GM19438 (cell line): ENCODE measurements around the gene SRD5A1.

Experiments used
- ATAC-seq: cut with Tn5 transposase; IDR thresholded peaks from one replicate; pipeline ENCODE4 v1.9.1; 2021; ENCODE audit warnings: low read depth; ENCODE audit not compliant: unreplicated experiment

Gene SRD5A1

DNA sequence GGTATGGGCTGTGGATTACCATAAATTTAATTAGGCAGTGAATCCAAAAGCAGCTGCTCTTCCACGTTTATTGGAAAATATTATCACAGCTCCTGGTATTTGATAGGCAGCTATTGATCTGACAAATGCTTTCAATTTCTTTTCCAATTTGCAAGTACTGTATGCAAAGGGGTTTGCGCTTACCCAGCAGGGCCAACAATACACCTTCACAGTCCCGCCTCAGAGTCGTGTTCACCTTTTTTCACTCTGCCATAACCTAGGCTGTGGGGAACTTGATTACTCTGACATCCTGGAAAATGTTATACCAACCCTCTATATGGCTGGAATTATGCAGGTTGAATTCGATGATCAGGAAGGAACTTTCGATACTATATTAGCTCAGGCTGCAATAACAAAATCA, 47.7 kb downstream of the SRD5A1 start:
- ATAC-seq, result no peak

DNA sequence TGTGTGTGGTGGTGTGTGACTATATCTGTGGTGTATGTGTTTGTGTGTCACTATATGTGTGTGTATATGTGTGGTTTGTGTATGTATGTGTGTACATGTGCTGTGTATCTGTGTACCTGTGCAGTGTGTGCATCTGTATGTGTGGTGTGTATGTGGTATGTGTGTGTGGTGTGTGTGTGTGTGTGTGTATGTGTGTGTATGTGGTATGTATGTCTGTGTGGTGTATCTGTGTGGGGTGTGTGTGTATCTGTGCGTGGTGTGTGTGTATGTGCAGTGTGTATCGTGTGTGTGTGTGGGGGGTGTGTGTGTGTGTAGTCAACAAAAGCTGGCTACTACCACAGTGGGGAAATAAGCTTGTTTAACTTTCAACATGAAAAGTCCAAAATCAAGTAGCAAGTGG, 48.4 kb downstream of the SRD5A1 start:
- no peak for ATAC-seq

DNA sequence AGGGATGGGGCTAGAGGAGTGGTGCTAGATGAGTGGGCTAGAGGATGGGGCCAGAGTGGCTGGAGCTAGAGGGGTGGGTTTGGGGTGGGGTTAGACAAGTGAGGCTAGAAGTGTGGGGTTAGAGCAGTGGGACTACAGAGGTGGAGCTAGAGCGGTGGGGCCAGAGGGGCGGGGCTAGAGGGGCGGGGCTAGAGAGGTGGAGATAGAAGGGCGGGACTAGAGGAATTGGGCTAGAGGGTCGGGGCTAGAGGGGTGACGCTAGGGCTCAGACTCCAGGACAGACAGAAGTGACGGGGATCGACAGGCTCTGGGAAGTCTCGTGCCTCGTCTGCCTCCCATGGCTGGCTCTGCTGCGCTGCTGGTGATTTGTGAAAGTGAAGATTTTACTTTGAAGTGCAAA, 49.0 kb downstream of the SRD5A1 start:
- ATAC-seq, result no peak

DNA sequence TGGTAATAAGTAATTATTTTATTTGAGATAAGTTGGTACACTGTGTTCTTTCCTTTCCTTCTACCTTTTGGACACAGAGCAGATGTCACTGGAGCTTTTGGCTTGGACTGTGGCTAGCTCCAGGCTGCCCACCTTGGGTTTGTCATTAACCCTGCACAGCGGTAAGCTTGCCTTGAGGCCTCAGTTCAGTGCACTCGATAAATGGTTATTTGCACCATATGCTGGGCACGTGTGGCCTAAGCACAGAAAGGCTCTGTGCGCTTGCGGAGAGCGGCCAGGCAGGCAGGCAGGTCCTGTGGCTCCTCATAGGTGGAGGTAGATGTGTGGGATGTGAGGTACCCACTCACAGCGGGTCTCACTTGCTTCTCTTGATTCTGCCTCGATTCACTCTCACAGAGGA, 50.0 kb downstream of the SRD5A1 start:
- no peak for ATAC-seq

DNA sequence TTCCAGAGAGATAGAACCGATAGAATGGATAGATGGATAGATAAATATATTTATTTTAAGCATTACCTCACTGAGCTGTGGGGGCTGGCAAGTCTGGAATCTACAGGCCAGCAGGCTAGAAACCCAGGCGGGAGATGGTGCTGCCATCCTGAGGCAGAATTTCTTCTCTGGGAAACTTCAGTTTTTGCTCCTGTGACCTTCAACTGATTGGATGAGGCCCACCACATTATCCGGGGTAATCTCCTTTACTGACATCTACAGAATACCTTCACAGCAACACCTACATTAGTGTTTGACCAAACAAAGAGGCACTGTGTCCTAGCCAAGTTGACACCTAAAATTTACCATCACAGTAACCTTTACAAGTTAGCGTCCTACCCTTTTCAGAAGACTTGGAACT, 50.8 kb downstream of the SRD5A1 start:
- ATAC-seq, result no peak

DNA sequence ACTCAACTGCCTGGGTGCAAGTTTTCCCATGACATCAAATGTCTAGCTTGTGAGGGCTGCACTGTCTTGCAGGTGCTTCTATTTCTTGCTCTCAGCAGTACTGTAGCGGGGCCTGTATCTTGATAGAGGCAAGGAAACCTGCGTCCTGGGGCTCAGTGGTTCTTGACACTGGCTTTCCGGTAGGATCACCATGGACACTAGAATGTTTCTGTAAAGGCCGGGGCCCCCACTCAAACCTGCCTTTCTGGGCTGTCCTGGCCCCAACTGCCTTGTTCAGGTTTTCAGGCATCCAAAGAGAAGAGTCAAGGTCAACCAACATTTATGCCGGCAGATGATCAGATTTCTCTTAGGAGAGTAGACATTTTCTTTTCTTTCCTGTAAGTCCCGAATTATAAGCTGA, 53.3 kb downstream of the SRD5A1 start:
- no peak for ATAC-seq

DNA sequence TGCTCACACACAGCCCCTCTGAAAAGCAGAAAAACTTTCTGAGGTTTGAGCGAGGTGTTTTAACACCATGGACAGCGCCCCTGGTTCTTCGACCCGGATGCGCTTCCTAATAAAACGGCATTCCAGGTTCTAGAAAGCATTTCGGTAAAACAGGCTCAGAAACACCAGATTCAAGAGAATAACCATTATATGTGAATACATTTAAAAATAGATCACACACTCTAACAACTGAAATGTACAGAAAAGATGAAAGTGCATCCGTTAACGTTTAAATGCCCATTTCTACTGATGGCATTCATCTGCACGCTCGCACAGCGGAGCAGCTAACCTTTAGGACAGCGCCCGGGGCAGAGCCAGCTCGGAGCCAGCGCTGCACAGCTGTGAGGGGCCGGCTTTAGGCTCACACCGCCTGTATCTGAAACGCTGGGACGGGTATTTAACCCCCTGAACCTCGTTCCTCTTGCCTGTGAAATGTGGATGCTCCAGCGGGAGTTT, 53.7 kb downstream of the SRD5A1 start:
- ATAC-seq, result no peak

DNA sequence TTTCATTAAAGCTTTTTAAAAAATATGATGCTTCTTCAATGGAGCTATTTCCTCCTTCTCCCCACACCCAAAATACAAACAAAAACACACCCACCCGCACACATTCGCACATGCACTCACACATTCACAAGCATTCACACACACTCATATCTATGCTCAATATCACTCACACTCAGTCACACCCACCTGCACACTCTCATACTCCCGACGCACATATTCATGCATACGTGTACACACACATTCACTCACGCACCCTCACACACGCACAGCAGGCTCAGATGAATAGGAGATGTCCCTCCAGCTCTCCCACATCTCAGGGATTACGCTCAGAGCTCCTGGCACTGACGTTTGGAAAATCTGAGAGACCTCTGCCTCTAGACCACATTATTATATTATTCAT, 54.3 kb downstream of the SRD5A1 start:
- no peak for ATAC-seq

DNA sequence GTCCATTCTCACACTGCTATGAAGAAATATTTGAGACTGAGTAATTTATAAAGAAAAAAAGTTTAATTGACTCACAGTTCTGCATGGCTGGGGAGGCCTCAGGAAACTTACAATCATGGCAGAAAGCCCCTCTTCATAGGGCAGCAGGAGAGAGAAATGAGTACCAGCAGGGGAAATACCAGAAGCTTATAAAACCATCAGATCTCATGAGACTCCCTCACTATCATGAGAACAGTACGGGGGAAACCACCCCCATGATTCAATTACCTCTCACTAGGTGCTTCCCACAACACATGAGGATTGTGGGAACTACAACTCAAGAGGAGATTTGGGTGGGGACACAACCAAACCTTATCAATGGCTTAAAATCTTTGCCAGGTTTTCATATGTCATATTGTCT, 59.7 kb downstream of the SRD5A1 start:
- no peak for ATAC-seq

DNA sequence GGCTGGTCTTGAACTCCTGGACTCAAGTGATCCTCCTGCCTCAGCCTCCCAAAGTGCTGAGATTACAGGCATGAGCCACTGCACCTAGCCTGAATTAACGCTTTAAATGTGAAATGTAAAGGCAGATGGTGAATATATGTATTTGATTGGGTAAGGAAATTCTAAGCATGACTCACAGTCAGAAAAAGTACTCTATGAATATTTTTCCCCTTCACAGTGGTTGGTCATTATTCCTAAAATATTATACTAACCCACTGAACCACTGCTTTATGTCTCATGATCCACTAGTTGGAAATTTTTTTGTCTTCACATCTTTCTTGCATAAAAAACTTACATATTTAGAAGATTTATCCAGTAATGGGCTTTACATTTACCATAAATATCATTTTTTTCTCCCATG, 65.5 kb downstream of the SRD5A1 start:
- ATAC-seq, result no peak

DNA sequence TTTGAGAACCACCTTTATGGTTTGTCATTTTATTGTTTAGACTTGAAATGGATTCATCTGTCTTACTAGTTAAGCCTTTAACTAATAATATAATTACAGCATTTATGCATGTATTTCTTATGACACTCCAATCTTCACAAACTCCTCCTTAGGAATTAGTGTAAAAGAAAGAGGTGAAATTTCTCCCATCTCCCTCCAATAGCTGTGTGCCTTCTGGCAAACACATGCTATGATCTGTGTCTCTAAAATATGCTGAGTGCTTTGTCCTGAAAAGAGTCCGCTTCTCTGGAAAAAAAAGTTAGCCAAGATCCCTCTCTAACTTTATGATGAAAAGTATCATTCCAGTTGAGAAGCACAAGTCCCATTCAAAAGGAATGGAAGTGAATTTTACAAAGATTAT, 66.1 kb downstream of the SRD5A1 start:
- no peak for ATAC-seq

DNA sequence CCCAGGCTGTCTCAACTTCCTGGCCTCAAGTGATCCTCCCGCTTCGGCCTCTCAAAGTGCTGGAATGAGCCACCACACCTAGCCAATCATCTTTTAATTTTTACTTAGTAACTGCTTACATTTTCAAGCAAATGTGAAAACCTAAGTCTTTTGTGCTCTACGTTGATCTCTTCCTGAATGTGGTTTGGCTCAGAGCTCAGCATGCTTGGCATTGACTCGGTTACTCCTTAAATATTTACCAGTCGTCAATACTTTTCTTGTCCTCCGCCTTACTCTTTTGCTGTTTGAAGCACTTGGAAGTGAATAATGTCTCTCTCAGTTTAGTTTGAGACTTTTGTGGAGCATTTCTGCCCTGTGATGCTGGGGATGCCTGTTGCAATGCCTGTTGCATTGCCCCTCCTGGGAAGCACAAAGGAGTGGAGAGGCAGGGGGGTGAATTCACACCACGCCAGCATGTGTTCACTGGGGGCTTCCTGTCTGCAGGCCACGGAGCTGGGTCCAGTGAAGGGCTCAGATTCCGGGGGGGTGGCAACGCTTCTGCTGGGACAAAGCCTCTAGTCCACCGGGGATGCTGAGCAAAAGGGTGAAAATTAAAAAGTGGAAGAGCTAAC, 66.9 kb downstream of the SRD5A1 start:
- ATAC-seq, result no peak

DNA sequence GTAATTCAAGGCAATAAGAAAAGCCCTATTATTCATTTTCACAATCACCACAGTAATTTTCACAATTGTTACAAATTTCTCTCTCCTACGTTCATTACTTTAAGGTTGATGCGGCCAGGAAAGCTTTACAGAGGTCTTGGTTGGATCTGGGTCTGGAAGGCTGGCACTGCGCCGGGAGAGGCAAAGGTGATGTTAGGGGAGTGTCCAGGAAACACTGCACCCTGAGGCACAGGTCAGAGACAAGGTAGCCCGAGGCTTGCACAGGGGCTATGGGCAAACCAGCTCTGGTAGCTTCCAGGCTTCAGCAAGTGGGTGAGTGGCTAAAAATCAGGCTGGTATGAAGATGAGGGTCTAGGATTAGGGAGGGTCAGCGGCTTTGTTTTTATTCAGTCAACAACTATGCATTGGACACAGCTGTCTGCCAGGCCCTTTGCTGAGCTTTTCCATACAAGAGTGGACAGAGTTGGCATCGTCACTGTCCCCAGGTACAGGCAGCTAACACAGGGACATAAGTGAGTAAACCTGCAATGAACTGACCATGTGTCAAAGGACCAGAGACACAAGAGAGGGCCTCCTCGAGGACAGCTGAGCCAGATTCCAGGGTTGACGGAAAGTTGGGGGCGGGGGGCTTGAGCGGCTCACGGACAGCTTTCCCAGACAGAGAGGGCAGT, 67.6 kb downstream of the SRD5A1 start:
- ATAC-seq, result no peak

DNA sequence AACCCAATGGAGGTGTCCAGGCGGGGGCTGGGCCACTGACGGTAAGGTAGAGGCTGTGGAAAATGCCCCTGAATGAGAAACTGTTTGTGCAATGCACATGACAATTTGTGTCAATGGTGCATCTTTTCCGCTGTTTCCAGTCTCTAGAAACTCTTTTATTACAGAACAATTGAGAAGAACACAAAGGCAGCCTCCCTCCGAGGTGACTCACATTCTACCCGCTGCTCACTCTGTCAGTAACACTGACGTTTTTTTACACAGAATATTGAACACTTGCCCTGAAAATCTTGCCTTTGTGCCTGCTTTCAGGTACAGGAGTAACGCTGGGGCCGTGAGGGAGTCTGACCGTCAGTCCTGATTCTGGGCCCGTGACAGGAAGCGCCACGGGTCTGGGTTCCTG, 68.3 kb downstream of the SRD5A1 start:
- no peak for ATAC-seq

DNA sequence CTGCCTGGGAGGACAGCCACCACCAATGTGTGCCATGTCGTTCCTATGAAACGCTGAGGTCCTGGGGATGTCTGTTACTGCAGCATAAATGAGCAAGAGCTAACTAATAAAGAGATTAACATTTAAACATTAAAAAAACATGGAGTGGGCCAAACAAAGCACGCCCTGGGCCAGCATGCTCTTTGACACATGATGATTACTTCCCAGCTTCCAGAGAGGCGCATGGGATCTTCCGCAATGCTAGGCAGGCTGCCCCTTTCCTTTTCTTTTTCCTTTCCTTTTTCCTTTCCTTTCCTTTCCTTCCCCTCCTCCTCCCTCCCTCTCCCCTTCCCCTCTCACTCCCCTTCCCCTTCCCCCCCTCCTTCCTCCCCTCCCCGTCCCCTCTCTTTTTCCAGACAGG, 69.4 kb downstream of the SRD5A1 start:
- ATAC-seq, result no peak

DNA sequence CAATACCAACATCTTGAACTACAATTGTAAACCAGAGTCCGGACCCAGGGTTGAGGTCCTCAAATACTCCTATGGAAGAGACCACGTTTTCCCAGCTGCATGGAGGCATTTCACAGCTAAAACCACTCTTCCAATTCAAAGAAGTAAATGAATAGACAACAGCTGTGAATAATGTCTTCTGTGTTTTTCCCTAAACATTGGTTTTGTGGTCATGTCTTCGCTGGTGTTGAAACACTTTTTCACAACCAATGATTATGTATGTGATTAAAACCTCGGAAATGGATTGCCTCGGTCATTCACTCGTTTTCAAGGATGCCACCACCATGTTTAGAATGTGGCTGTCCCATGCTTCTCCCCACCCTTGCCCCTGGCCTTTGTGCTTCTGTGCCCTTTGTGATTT, 70.6 kb downstream of the SRD5A1 start:
- ATAC-seq, result no peak

DNA sequence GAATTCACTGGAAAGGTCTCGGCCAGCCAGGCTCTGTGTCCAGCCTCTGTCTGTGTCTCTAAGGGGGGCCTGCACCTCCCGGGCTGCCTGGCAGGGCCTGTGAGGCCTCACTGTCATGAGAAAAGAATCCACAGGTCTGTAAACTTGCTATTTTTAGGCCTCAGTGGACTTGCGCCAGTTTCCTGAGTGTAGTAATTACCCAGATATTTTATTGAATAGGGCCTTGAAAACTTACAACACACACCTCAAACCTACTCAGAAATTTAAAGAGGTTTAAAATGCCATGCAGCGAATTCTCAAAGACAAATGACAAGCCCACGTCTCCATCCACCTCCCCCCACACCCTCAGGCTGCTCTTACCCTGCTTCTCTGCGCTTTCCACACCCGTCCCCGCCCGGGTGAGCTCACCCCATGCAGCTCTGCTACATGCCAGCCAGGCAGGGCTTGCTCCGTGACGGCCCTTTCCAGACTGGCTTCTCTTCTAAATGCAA, 71.2 kb downstream of the SRD5A1 start:
- no peak for ATAC-seq

DNA sequence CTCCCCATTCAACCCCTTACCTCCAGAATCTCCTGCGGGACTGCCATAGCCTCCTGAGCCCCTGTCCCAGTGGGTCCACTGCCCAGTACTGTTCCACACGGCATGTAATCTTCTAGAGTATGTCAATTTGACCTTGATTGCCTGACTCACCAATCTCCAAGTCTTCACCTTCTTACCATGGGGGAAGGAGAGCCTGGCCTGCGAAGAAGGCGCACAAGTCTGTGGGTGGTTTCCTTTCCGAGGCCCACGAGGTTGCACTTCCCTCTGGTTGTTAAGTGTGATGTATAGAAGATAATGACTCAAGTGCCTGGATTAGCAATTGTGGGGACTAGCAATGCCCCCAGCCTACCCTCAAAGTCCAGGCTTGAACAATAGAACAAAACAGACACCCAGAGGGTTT, 71.8 kb downstream of the SRD5A1 start:
- no peak for ATAC-seq

DNA sequence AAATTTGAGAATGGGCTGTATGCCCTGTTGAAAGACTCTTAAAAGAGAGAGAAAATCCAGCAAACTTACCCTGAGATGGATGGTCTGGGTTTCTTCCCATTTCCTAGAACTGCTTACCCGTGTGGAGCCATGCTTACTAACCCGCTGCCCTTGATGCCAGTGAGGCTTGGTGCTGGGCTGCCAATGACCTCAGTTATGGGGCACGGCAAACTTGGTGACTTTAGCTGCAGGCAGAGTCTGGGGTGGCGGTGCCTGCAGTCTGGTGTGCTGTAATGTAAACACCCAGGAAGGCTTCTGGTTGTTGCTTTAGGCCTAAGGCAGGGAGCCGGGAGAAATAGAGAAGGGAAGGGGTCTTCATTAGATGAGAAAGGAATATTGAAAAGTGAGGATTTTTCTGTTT, 72.7 kb downstream of the SRD5A1 start:
- ATAC-seq, result no peak

DNA sequence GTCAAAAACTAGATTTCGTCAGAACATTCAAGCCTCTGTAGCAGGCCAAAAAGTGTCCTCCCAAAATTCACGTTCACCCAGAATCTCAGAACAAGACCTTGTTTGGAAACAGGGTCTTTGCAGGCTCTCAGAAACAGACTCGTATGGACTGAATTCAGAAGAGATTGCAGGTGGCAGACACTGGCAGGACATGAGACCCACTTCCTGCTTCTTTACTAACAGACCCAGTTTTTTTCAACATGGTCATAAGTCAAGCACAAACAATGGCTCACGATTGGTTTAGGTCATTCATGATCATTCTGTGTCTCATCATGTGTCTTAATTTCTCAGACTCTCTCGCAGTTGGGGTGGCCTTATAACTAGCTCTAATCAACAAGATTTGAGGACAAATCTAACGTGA, 74.6 kb downstream of the SRD5A1 start:
- no peak for ATAC-seq

DNA sequence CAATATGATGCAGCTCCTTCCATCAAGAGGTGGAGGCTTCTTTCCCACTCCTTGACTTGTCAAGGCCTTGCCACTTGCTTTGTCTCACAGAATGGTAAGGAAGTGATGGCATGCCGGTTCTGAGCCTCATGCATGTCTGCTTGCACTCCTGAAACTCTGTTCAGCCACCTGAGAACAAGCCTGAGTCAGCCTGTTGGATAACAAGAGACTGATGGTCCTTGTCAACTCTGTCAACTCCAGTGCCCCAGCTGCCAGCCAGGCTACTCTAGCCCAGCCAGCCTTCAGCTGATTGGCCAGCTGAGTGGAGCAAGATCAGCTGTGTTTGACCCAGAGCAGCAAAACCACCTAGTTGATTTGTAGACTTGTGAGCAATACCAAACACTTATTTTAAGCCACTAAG, 75.6 kb downstream of the SRD5A1 start:
- no peak for ATAC-seq

DNA sequence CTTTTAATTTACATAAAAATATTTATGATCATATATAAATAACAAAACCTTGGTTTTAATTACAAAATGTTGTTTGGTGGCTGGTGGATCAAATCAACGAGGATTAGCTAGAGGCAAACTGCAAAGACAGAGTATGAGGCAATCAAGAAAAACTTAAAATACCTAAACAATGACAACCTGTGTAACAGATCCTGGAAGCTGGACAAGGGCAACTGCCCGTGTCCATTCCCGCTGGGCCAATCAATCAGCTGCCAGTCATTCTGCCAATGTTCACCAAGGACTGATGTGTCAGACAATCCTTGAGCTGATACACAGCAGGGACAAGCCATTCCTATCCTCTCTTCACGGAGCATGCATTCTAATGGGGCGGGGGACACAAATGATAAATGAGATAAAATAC, 76.8 kb downstream of the SRD5A1 start:
- no peak for ATAC-seq
